GM21367 (cell line): ENCODE data around the gene MAP1A.
A peak's percentile ranks its signal among the peaks of the same experiment; 100 is the strongest.

Source experiments
- ATAC-seq: cut with Tn5 transposase; IDR thresholded peaks from one replicate; pipeline ENCODE4 v1.9.1; 2021; ENCODE audit not compliant: unreplicated experiment

The MAP1A gene

GRCh38 chr15:43510200-43511011, 7.0 kb upstream of the MAP1A start:
- peak; percentile 94 for ATAC-seq

GRCh38 chr15:43511012-43511885, 6.2 kb upstream of the MAP1A start:
- no peak for ATAC-seq

GRCh38 chr15:43513550-43513949, 3.9 kb upstream of the MAP1A start:
- no peak for ATAC-seq

- no peak for ATAC-seq
Observed at GRCh38 chr15:43514241-43515057, 3.0 kb upstream of the MAP1A start.

- ATAC-seq = no peak
Observed at GRCh38 chr15:43515741-43516140, 1.7 kb upstream of the MAP1A start.

- no peak for ATAC-seq
Observed at GRCh38 chr15:43516185-43516584, 1.2 kb upstream of the MAP1A start.

- ATAC-seq = no peak
Observed at GRCh38 chr15:43516801-43517353, 531 bp upstream of the MAP1A start.

GRCh38 chr15:43518197-43518761, 871 bp downstream of the MAP1A start:
- no peak for ATAC-seq

- no peak for ATAC-seq
Observed at GRCh38 chr15:43519196-43519595, 1.8 kb downstream of the MAP1A start.

GRCh38 chr15:43520138-43520537, 2.7 kb downstream of the MAP1A start:
- no peak for ATAC-seq

- ATAC-seq = no peak
Observed at GRCh38 chr15:43521419-43521818, 4.0 kb downstream of the MAP1A start.

- no peak for ATAC-seq
Observed at GRCh38 chr15:43522247-43522646, 4.8 kb downstream of the MAP1A start.

GRCh38 chr15:43523646-43524045, 6.2 kb downstream of the MAP1A start:
- ATAC-seq = no peak

GRCh38 chr15:43524254-43524845, 6.9 kb downstream of the MAP1A start:
- no peak for ATAC-seq

- no peak for ATAC-seq
Observed at GRCh38 chr15:43525131-43525530, 7.7 kb downstream of the MAP1A start.

GRCh38 chr15:43526261-43526930, 9.0 kb downstream of the MAP1A start:
- ATAC-seq = no peak

- ATAC-seq = no peak
Observed at GRCh38 chr15:43527016-43527801, 9.8 kb downstream of the MAP1A start.

GRCh38 chr15:43527802-43528541, 10.6 kb downstream of the MAP1A start:
- ATAC-seq = no peak
